ENCODE results near the gene ISCA1.

The ISCA1 gene

GRCh38 chr9:86230858-86231257 lies 51.5 kb downstream of the ISCA1 start:
- no peak for DNase-seq (ENCODE audit: low read depth, low spot score)

GRCh38 chr9:86222667-86223066 lies 59.7 kb downstream of the ISCA1 start:
- no peak for DNase-seq (ENCODE audit: low read depth, low spot score)

GRCh38 chr9:86219606-86220005 lies 62.7 kb downstream of the ISCA1 start:
- DNase-seq (ENCODE audit: low read depth, low spot score), result no peak

GRCh38 chr9:86217076-86217755 lies 65.1 kb downstream of the ISCA1 start:
- no peak for DNase-seq (ENCODE audit: low read depth, low spot score)

Measured in iPS DF 19.7 (cell line).